ENCODE data around the gene FRMD4A. TPM values are rescaled to one million over a fixed set of nuclear protein-coding genes. Genes with fewer than 3 reads are reported as not detected.

Gene FRMD4A
- total RNA-seq, 1 experiment from 2014 or later = 19.6 TPM

DNA sequence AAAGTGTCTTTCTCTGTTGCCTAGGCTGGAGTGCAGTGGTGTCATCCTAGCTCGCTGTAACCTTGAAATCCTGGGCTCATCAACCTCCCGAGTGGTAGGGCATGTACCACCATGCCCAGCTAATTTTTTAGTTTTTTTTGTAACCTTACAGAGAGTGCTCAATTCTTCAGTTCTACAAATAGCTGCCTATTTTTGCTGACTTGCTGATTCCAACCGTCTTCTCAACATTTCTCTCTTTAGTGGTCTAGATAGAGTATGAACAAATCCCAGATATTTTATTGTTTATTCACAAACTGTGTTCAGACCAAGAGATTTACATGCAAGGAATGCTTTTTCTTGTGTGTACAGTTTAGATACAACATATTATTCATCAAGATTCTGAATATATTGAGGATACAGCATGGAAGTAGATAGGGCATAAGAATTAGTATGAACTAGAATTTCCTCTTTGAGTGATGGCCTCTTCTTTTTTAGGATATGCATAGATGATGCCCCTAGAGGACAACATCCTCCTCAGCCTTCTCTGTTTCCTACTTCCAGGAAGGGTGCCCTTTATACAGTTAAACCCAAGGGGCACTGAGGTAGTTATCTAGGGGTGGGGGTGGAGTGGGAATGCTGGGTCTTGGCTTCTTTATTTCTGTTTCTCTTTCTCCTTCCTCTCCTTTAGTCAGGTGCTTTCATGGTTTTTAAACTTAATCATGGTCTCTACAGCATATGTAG, 717.9 kb downstream of the FRMD4A start:
- no CpG with 5 or more reads among the region's 3 CpGs for WGBS (ENCODE audit: extremely low coverage, insufficient read length, low lambda C conversion rate)
- no peak overlapping the region for H3K4ac ChIP-seq (ENCODE audit: low read depth, low read length)
- no peak for DNase-seq
- no peak overlapping the region for H4K5ac ChIP-seq (ENCODE audit: insufficient read length, low read depth, low read length)
- no peak overlapping the region for H2BK120ac ChIP-seq (ENCODE audit: low read depth, low read length, poor library complexity, severe bottlenecking)
- H3K56ac ChIP-seq (ENCODE audit: insufficient read length, low read depth, low read length) = no peak overlapping the region
- H3K27ac ChIP-seq (ENCODE audit: insufficient read length, low read depth, low read length) = no peak overlapping the region
- no peak overlapping the region for H3K14ac ChIP-seq (ENCODE audit: insufficient read depth, low read length)
- H3K9me3 Mint-ChIP-seq = no peaks in the 10 kb centered on the region
- H2AFZ ChIP-seq (ENCODE audit: low read length) = no peak overlapping the region
- no peak overlapping the region for H2BK20ac ChIP-seq (ENCODE audit: low read depth, low read length, poor library complexity, severe bottlenecking)
- H4K91ac ChIP-seq (ENCODE audit: insufficient read length, low read depth, low read length) = no peak overlapping the region
- no peak overlapping the region for H2AK5ac ChIP-seq (ENCODE audit: insufficient read length, low read length)
- no peak overlapping the region for H3K4me3 Mint-ChIP-seq
- H4K8ac ChIP-seq (replicated peaks; ENCODE audit: insufficient read length, low read depth, low read length) = no peak overlapping the region
- peaks cover 8% of the 10 kb centered on the region; the same call in 1 of the 2 replicates for H3K4me1 ChIP-seq (ENCODE audit: insufficient read depth, low read length)
- no peak overlapping the region for H2BK12ac ChIP-seq (ENCODE audit: insufficient read length, low read depth, low read length)
- H3K79me2 ChIP-seq (ENCODE audit: insufficient read depth, low read length) = no peaks in the 10 kb centered on the region
- TF ChIP-seq, protein P1, sequence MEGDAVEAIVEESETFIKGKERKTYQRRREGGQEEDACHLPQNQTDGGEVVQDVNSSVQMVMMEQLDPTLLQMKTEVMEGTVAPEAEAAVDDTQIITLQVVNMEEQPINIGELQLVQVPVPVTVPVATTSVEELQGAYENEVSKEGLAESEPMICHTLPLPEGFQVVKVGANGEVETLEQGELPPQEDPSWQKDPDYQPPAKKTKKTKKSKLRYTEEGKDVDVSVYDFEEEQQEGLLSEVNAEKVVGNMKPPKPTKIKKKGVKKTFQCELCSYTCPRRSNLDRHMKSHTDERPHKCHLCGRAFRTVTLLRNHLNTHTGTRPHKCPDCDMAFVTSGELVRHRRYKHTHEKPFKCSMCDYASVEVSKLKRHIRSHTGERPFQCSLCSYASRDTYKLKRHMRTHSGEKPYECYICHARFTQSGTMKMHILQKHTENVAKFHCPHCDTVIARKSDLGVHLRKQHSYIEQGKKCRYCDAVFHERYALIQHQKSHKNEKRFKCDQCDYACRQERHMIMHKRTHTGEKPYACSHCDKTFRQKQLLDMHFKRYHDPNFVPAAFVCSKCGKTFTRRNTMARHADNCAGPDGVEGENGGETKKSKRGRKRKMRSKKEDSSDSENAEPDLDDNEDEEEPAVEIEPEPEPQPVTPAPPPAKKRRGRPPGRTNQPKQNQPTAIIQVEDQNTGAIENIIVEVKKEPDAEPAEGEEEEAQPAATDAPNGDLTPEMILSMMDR (conservative IDR thresholded peaks at IDR 0.05) = no peak
- no peaks in the 10 kb centered on the region for H3K79me1 ChIP-seq (ENCODE audit: insufficient read depth, low read depth, low read length, poor library complexity, severe bottlenecking)
- H3K36me3 Mint-ChIP-seq (ENCODE audit: insufficient read depth in 1 of 3, low read depth in 3 of 3) = peaks cover 4 to 43% (median 35%) of the 10 kb centered on the region in 3 experiments; a peak in 5 of 7 replicates
- no peaks in the 10 kb centered on the region for H3K9me3 ChIP-seq (ENCODE audit: control insufficient read depth, low read depth, low read length)
- H3K9ac ChIP-seq (ENCODE audit: extremely low read depth, insufficient read length, low read length) = no peak overlapping the region
- no peaks in the 10 kb centered on the region for H3K27me3 Mint-ChIP-seq (ENCODE audit: low read depth)
- H3K27ac Mint-ChIP-seq = peak overlapping the region in 2 of 3 experiments; percentile 52 to 85; a peak in 2 of 7 replicates
- no peaks in the 10 kb centered on the region for H3K23me2 ChIP-seq (ENCODE audit: insufficient read length, low read depth, low read length, poor library complexity, severe bottlenecking)
- H3K23ac ChIP-seq (ENCODE audit: insufficient read length, low read depth, low read length) = no peak overlapping the region
- peaks cover 27 to 29% of the 10 kb centered on the region in 2 experiments for H3K4me1 Mint-ChIP-seq
- H3K18ac ChIP-seq (ENCODE audit: insufficient read length, low read depth, low read length) = no peak overlapping the region
- H3T11ph ChIP-seq (ENCODE audit: low read length) = no peak overlapping the region
- H2BK15ac ChIP-seq (ENCODE audit: low read depth, low read length) = no peak overlapping the region
- no peak overlapping the region for H2BK5ac ChIP-seq (ENCODE audit: insufficient read length, low read length)
- H3K27me3 ChIP-seq (ENCODE audit: insufficient read depth, low read length) = no peaks in the 10 kb centered on the region
- no peak overlapping the region for H3K4me2 ChIP-seq (ENCODE audit: insufficient read depth, insufficient read length, low read length)
- H4K20me1 ChIP-seq (ENCODE audit: control insufficient read depth, insufficient read depth, insufficient read length) = no peaks in the 10 kb centered on the region

Measured in H9 (cell line).